K562 (cell line): Measurements from ENCODE around the gene CRLF1. TPM values are rescaled to one million over a fixed set of nuclear protein-coding genes. Genes with fewer than 3 reads are reported as not detected.
A peak's percentile ranks its signal among the peaks of the same experiment; 100 is the strongest.

Experiments
- CREB5 ChIP-seq: fragments of 250-450 bp; sonication (Bioruptor Pico); IDR thresholded peaks from 2 replicates; pipeline ENCODE4 v1.5.0; 2020; ENCODE audit warnings: mild to moderate bottlenecking
- E2F5 ChIP-seq: sonication (generic); formaldehyde crosslinking; IDR thresholded peaks from 2 replicates; pipeline ENCODE4 v1.8.0; 2022; ENCODE audit warnings: mild to moderate bottlenecking, missing genetic modification reagents
- EHMT2 ChIP-seq: fragments of 450-650 bp; IDR thresholded peaks from 2 replicates; pipeline ENCODE4 v1.6.1; 2018; ENCODE audit warnings: antibody characterized with exemption
- FOXM1 ChIP-seq, 2 experiments: fragments of 450-650 bp in 1 of 2; sonication (generic) in 1 of 2; formaldehyde crosslinking in 1 of 2; IDR thresholded peaks; 2 replicates each; pipeline versions ENCODE4 v1.6.1 to v1.9.0; 2017 to 2022; ENCODE audit warnings: low read depth in 2 of 2, mild to moderate bottlenecking in 2 of 2, missing genetic modification reagents in 1 of 2, moderate library complexity in 1 of 2
- HNRNPLL ChIP-seq: fragments of 200-400 bp; formaldehyde crosslinking; IDR thresholded peaks from 2 replicates; pipeline ENCODE4 v1.6.1; 2017; ENCODE audit warnings: low read length, low read depth, mild to moderate bottlenecking; ENCODE audit not compliant: poor library complexity, severe bottlenecking
- JUN ChIP-seq, 2 experiments: sonication (generic) in 1 of 2; formaldehyde crosslinking in 1 of 2; IDR thresholded peaks; 2 replicates each; pipeline versions ENCODE4 v1.6.1 to v1.8.0; 2012 to 2022; ENCODE audit warnings: borderline replicate concordance in 2 of 2, mild to moderate bottlenecking in 2 of 2, improper control_type of control experiment in 1 of 2, low read depth in 1 of 2, low read length in 1 of 2, missing genetic modification reagents in 1 of 2
- KDM2B ChIP-seq: fragments of 250-450 bp; sonication (Bioruptor Pico); IDR thresholded peaks from 2 replicates; pipeline ENCODE4 v1.8.0; 2021; ENCODE audit warnings: mild to moderate bottlenecking, moderate library complexity
- KLF1 ChIP-seq: fragments of 450-650 bp; IDR thresholded peaks from 2 replicates; pipeline ENCODE4 v1.6.1; 2016; ENCODE audit warnings: missing genetic modification characterization, missing compliant biosample characterization
- NFYB ChIP-seq: IDR thresholded peaks from 2 replicates; pipeline ENCODE4 v1.6.1; 2011; ENCODE audit warnings: mild to moderate bottlenecking, moderate library complexity; ENCODE audit not compliant: insufficient read length; ENCODE audit errors: extremely low read depth
- POLR2B ChIP-seq: fragments of 450-650 bp; IDR thresholded peaks from 2 replicates; pipeline ENCODE4 v1.6.1; 2018; ENCODE audit warnings: low read depth; ENCODE audit not compliant: partially characterized antibody
- PRMT5 ChIP-seq: sonication (generic); formaldehyde crosslinking; IDR thresholded peaks from 2 replicates; pipeline ENCODE4 v1.5.0; 2020; ENCODE audit warnings: missing genetic modification reagents
- SMAD4 ChIP-seq: fragments of 250-450 bp; sonication (Bioruptor Pico); conservative IDR thresholded peaks from 2 replicates; pipeline ENCODE4 v1.8.0; 2021; ENCODE audit warnings: inconsistent platforms, mild to moderate bottlenecking, moderate library complexity
- SREBF1 ChIP-seq: fragments of 150-350 bp; IDR thresholded peaks from 2 replicates; pipeline ENCODE4 v1.6.1; 2014; ENCODE audit warnings: antibody characterized with exemption, low read depth, low read length, borderline replicate concordance
- SRSF3 ChIP-seq: fragments of 200-400 bp; formaldehyde crosslinking; IDR thresholded peaks from 2 replicates; pipeline ENCODE4 v1.6.1; 2016; ENCODE audit warnings: mild to moderate bottlenecking, low read length, moderate library complexity; ENCODE audit not compliant: insufficient read depth
- USF2 ChIP-seq: sonication (generic); formaldehyde crosslinking; IDR thresholded peaks from 2 replicates; pipeline ENCODE4 v1.5.0; 2020; ENCODE audit warnings: missing genetic modification reagents
- WHSC1 ChIP-seq: IDR thresholded peaks from one replicate; pipeline ENCODE4 v1.6.1; 2012; ENCODE audit warnings: low read length, control low read depth, inconsistent platforms
- ZBTB17 ChIP-seq: fragments of 450-650 bp; formaldehyde crosslinking; IDR thresholded peaks from 2 replicates; pipeline ENCODE4 v1.4.0; 2020; ENCODE audit warnings: mild to moderate bottlenecking
- ZFX ChIP-seq: sonication (generic); formaldehyde crosslinking; IDR thresholded peaks from 2 replicates; pipeline ENCODE4 v1.8.0; 2022; ENCODE audit warnings: mild to moderate bottlenecking, missing genetic modification reagents, moderate library complexity
- ZNF124 ChIP-seq: sonication (generic); formaldehyde crosslinking; IDR thresholded peaks from 2 replicates; pipeline ENCODE4 v1.8.1; 2022; ENCODE audit warnings: missing genetic modification reagents
- ZNF165 ChIP-seq: fragments of 250-450 bp; sonication (Bioruptor Pico); IDR thresholded peaks from 2 replicates; pipeline ENCODE4 v1.4.0; 2020; ENCODE audit warnings: borderline replicate concordance
- ZNF280B ChIP-seq: fragments of 250-450 bp; sonication (Bioruptor Pico); IDR thresholded peaks from 2 replicates; pipeline ENCODE4 v1.5.1; 2021; ENCODE audit warnings: mild to moderate bottlenecking
- ZNF75A ChIP-seq: fragments of 450-650 bp; formaldehyde crosslinking; IDR thresholded peaks from 2 replicates; pipeline ENCODE4 v1.4.0; 2020; ENCODE audit warnings: mild to moderate bottlenecking
- ZNF76 ChIP-seq: fragments of 250-450 bp; sonication (Bioruptor Pico); IDR thresholded peaks from 2 replicates; pipeline ENCODE4 v1.4.0; 2020; ENCODE audit warnings: mild to moderate bottlenecking, moderate library complexity, borderline replicate concordance
- polyA plus RNA-seq, 8 experiments: library from polyadenylated mRNA; depleted of rRNA in 4 of 8; stranded (reverse) in 5 of 8; unstranded in 3 of 8; fragments of >200 nt; fragmentation: Nextera tagmentation in 2 of 8; fragmentation: Illumina TruSeq in 1 of 8; extraction: Ambion mirVana in 2 of 8; extraction: Trizol in 1 of 8; gene quantifications; 2 replicates each; pipeline versions ENCODE4 v1.2.1 to v1.2.3, GENCODE V29; 2011 to 2014; ENCODE audit warnings: inconsistent platforms in 1 of 8, missing spikeins in 1 of 8
- total RNA-seq, 7 experiments: library from RNA; depleted of rRNA in 6 of 7; stranded (reverse); fragments of >200 nt in 6 of 7; fragmentation: Illumina TruSeq in 2 of 7; extraction: Trizol in 2 of 7; gene quantifications; 2 replicates each; pipeline versions ENCODE4 v1.2.1 to v1.2.3, GENCODE V29; 2011 to 2021; ENCODE audit warnings: low replicate concordance in 1 of 7

CRLF1 gene
- total and polyA plus RNA-seq, 9 of the 15 experiments (the other 6 are each of a cell fraction or from before 2014, with no cell fraction given): 0.85 to 3.6 (median 1.7) TPM

GRCh38 chr19:18589380-18590272, 17.0 kb downstream of the CRLF1 start (continued):
- TF ChIP-seq ZFX (CRISPR knock-in tag): peak; percentile 88
- peak; percentile 58 for TF ChIP-seq HNRNPLL
- no peak for TF ChIP-seq PRMT5 (CRISPR knock-in tag)
- peak; percentile 57; the same call in 1 of the 2 replicates for TF ChIP-seq ZNF124
- TF ChIP-seq E2F5 (CRISPR knock-in tag): peak; percentile 83; the same call in 1 of the 2 replicates
- TF ChIP-seq SRSF3: no peak
- TF ChIP-seq ZNF280B (CRISPR knock-in tag): no peak
- TF ChIP-seq FOXM1 (IDR thresholded peaks at IDR 0.05; ENCODE audit: low read depth): no peak
- TF ChIP-seq FOXM1 (CRISPR knock-in tag; IDR thresholded peaks at IDR 0.05; ENCODE audit: low read depth): peak; percentile 84; the same call in 1 of the 2 replicates
- TF ChIP-seq USF2: peak; percentile 70
- TF ChIP-seq POLR2B: no peak
- no peak for TF ChIP-seq WHSC1
- no peak for TF ChIP-seq ZNF76 (CRISPR knock-in tag)
- TF ChIP-seq ZBTB17 (CRISPR knock-in tag): peak; percentile 69
- peak; percentile 38; the same call in 1 of the 2 replicates for TF ChIP-seq KDM2B (CRISPR knock-in tag)
- TF ChIP-seq EHMT2: no peak
- peak; percentile 72; the same call in 1 of the 2 replicates for TF ChIP-seq JUN (IDR thresholded peaks at IDR 0.05; ENCODE audit: borderline replicate concordance, low read depth, low read length)
- TF ChIP-seq JUN (CRISPR knock-in tag; IDR thresholded peaks at IDR 0.05; ENCODE audit: borderline replicate concordance): peak; percentile 91; the same call in 1 of the 2 replicates
- TF ChIP-seq SREBF1: no peak
- no peak for TF ChIP-seq CREB5
- TF ChIP-seq KLF1 (tag): peak; percentile 45; the same call in 1 of the 2 replicates
- TF ChIP-seq SMAD4 (CRISPR knock-in tag): peak; percentile 69
- TF ChIP-seq ZNF75A (CRISPR knock-in tag): no peak
- no peak for TF ChIP-seq NFYB
- peak; percentile 71; the same call in 1 of the 2 replicates for TF ChIP-seq ZNF165
